ENCODE measurements around the gene IFT80.

Gene IFT80

DNA sequence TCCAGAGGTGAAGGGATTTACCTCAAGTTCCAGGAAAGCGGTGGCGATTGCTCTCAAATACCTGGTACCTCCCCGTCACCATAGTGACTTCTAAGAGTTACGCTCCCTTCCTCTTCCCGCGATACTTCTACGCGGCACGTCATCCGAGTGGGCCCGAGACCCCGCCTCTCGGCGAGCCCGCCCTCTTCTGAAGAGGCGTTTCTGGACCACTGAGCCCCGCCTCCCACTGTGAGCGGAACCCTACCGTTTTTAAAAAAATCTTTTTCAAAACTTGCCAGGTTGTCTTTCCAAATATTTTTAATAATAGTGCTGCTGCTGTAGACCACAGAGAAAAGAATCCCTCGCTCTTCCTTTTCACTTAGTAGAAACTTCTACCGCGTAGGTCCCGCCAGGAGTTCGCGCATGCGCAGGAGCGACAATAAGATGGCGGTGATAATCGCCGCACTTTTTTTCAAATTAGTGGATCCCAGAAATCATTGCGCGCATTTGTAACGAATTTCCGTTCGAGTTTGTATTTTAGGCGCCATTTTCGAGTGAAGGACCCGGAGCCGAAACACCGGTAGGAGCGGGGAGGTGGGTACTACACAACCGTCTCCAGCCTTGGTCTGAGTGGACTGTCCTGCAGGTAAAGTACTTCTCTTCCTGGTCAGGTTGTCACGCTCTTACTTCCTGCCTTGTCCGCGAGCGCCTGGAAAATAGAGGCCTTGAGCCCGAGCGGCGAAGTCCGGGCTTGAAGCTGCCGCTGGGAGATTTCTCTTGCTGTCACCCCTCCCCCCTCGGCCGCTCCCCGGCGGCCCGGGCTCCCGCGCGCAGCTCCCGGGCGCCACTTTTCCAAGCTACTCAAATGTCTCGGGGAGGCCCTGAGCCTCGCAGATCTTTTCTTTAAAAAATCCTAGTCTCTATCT, at the start of gene IFT80, which contains the start of gene SMC4:
TSS of gene IFT80 (minus strand) at position 101 of the 905 bp plus-strand sequence. CDS start 14,625 bp downstream, outside the sequence.
TSS of gene SMC4 (plus strand) at position 526 of the 905 bp plus-strand sequence. CDS start 1,177 bp downstream, outside the sequence.
- DNase-seq: peak; percentile 93 to 97

DNA sequence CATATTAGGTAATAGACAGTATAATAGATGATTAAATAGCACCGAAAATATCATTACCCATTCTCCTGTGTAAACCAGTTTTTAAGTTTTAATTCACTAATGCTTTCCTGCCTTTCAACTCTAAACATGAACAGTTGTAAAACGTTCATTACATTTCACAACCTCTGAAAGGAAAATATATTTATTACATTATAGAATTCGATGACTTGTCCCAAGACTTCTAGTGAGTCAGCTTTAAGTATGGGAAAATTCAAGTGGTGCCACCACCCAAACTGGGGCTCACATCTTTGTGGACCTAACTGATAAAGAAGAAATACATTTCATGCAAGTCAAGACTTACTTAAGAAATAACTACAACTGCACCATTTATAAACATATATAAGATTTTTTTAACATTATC, 48.5 kb upstream of the IFT80 start:
- no peak for DNase-seq

DNA sequence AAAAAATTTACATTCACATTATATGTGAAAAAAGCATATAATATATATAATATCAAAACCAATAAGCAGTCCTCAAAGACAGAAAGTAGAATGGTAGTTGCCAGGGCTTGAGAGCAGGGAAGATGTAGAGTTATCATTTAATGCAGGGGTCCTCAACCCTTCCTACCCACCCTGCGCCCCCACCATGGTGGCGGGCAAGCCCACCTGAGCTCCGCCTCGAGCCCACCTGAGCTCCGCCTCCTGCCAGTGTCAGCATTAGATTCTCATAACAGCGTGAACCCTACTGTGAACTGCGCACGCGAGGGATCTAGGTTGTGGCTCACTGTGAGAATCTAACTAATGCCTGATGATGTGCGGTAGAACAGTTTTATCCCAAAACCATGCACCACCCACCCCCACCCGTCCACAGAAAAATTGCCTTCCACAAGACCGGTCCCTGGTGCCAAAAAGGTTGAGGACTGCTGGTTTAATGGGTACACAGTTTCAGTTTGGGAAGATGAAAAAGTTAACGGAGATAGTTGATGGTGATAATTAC, 47.6 kb upstream of the IFT80 start:
- DNase-seq: no peak

DNA sequence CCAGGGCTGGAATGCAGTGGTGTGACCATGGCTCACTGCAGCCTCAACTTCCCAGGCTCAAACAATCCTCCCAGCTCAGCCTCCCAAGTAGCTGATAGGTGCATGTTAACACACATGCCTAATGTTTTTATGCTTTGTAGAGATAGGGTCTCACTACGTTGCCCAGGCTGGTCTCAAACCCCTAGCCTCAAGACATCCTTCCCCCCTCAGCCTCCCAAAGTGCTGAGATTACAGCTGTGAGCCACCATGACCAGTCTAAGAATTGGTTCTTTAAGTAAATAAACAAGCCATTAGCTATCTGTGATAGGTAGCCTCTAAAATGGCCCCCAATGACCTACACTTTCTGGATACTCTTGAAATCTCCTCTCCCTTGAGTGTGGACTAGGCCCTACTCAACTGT, 46.8 kb upstream of the IFT80 start:
- no peak for DNase-seq

DNA sequence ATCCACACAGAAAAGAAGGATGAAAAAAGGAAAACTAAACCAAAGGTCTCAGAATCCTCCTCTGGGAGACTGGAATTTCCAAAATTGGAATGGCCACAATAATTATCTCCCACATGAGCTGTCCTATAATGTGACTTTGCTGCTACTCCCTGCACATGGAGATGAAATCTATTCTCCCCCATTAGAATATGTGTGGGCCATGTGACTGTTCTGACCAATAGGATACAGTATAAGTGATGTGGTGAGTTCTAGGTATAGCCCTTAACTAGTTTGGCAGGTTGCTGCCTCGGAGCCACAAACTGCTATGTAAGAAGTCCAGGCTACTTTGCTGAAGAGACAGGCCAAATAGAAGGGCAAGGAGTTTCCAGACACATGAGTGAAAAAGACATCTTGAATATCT, 45.4 kb upstream of the IFT80 start:
- DNase-seq: no peak

DNA sequence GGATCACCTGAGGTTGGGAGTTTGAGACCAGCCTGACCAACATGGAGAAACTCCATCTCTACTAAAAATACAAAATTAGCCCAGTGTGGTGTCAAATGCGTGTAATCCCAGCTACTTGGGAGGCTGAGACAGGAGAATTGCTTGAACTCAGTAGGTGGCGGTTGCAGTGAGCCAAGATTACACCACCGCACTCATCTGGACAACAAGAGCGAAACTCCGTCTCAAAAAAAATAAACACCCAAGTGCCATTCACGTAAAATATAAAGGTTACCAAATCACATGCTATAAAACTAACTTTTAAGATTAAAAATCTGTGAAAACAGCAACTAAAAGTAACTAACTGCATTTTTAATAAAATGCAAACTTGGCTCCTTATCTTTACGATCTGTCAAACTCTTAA, 41.7 kb upstream of the IFT80 start:
- no peak for DNase-seq

DNA sequence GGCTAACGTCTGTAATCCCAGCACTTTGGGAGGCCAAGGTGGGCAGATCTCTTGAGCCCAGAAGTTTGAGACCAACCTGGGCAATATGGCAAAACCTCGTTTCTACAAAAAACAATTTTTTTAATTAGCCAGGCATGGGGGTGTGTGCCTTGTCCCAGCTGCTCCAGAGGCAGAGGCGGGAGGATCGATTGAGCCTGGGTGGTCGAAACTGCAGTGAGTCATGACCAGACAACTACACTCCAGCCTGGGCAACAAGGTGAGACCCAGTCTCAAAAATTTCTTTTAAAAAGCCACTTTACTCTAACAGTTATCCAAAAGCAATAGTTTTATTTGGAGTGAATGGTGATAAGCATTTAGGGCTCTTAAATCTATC, 38.0 kb upstream of the IFT80 start:
- no peak for DNase-seq

DNA sequence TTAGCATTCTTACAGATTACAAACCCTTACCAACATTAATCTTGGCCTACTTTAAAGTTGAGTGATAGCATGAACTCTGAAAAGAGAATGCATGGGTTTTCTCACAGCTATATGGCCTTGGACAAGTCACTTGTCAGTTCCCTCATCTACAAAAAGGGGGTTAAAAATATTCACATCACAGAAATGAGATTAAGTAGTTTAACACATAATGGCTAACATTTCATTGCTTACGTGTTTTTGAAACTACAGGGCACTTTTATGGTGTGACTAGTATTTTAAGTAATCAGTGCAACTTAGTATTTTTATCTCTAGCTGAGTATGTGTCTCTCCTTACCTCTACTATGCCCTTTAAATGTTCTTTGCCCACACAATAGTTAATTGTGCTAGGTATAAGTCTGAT, 36.7 kb upstream of the IFT80 start:
- DNase-seq: no peak

DNA sequence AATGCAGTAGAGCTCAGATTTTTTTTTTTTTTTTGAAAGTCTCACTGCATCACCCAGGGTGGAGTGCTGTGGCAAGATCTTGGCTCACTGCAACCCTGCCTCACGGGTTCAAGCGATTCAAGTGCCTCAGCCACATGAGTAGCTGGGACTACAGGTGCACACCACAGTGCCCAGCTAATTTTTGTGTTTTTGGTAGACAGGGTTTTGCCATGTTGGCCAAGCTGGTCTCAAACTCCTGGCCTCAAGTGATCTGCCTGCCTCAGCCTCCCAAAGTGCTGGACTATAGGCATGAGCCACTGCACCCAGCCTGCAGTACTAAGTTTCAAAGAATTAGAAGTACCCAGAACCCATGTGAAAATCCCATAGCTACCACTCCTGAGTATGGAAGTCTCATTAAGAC, 36.1 kb upstream of the IFT80 start:
- DNase-seq: no peak

DNA sequence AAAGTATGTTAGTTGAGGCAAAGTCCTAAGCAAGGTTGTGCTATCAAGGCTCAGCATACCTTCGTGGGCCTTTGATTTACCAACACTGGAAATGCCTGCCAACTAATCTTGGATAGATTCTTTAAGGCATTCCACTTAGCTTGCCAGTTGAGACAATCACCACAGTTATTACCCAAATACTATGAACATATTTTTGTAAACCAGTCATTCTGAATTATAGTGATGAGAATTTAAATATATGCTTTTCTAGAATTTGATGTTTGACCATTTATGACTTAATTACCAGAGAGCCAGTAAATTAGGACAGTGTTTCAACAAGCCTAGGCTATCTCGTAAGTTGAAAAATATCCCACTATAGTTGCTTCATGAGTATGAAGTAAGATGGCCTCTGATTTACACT, 35.0 kb upstream of the IFT80 start:
- DNase-seq: no peak

DNA sequence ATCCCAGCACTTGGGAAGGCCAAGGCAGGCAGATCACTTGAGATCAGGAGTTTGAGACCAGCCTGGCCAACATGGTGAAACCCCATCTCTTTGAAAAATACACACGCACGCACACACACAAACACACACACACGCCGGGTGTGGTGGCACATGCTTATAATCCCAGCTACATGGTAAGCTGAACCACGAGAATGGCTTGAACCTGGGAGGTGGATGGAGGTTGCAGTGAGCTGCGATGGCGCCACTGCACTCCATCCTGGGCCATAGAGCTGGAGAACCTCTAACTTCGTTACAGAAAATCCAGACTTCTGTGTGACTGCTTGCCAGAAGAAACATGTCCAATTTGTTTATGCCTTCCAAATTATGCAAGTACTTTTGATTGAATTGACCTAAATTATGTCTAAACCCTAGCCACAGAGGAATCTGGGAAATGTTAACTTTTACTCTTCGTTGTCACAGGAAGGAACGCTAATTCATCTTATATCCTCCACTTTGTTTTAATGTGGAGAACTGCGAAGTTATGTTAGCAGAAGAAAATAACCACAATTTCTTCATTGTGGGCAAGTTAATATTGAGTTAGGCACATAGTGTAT, 28.9 kb upstream of the IFT80 start:
- DNase-seq: no peak

DNA sequence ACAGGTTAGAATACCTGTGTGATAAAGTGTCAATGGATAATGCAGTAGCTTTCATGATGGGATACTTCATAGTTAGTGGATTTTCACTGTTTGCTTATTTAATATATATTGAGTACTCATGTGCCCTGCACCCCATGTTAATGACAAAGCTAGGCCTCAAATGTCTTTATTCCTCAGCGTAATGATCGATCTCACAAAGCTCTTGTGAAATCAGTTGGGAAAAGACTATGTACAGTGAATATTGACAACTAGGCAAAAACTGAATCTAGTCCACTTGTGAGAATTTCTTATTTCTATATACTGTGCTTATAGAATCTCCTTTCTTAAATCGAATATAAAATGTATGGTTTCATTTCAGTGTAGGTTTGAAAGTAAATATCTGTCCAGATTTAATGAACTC, 18.3 kb upstream of the IFT80 start:
- DNase-seq: no peak

DNA sequence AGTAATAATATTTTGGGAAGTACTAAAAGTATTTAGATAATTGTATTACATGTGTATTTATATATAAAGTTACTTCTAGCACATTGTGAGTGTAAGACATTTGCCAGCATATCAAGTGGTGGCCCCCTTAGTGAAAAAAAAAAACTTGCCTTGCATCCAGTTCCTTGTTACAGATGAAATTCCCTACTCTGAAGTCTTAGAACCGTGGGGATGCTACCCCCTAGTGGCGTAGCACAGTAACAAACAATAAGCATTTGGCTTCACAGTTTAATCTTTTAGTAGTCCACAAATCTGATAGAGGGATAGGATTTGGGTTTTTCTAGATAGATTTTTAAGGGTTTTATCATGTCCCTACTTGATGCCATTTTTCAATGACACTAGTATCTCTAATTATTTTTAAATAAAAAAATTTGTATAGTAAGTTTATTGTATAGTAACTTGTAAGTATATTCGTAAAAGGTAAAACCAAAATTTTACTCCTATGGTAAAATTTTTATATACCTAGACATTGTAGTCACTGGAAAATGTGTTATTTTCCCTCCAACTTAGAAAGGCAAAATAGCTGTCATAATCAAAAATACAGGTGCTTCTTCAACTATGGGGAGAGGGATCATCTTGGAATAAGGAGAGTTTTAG, 14.7 kb upstream of the IFT80 start:
- peak; percentile 61 to 82 for DNase-seq

DNA sequence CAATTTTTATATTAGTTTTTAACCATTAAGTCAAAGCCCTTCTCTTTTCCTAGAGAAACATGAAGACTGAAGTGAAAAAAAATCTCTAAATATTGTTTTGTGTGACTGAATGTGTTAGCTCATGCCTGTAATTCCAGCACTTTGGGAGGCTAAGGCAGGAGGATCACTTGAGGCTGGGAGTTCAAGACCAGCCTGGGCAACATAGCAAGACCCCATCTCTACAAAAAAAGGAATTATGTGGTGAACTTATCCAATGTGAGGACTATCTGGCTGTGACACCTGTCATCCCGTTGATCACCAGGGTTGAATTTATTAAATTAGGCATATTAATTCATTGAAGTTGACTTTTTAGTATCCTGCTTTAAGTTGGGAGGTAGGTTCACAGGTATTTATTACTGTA, 13.5 kb upstream of the IFT80 start:
- DNase-seq: no peak

DNA sequence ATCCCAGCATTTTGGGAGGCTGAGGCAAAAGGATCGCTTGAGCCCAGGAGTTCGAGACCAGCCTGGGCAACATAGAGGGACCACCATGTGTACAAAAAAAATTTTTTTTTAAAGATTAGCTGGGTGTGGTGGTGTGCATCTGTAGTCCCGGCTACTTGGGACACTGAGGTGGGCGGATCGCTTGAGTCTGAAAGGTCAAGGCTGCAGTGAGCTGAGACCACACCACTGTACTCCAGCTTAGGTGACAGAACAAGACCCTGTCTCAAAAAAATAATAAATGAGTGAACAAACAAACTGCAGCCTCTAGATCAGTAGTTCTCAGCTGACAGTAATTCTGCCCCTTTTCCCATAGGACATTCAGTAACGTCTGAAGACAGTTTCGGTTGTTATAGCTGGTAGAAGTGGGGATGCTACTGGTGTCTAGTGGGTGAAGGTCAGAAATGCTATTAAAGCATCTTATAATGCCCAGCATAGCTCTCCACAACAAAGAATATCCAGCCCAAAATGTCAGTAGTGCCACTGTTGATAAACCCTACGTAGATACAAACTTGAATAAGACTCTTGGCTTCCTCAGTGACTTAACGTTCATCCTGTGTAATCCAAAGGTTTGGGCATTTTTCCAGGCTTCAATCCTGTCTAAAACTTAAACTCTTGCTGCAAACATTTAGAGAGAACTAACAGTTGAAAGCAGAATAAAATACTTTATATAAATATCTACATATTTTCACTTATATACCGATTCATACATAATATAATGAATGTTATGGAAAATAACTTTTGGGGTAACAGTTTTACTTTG, 11.0 kb upstream of the IFT80 start:
- DNase-seq: no peak

DNA sequence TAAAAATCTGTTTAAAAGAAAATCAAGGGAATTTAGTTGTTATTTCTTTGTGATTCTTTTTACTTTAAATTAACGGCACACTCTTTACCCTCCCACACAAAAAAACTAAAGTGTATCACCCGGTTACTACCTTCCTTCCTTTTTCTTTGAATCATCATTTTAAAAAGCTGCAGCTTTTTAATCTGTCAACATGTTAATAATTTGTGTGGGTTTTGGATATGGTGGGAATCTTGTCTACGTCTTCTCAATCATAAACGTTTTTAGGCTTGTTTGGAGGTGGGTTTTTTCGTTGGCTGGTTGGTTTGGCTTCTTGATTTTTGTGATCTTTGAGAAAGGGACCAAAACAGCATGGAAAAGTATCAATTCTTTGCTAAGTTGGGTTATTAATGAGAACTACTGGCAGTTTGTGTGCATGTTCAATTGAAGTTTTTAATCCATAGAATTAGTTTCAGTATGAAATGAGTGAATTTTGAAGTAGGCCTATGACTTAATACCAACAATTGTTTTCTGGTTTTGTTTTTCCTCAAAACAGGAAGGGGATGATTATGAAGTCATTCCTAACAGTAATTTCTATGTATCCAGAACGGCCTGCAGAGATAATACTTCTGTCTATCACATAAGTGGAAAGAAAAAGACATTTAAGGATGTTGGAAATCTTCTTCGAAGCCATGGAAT, 4.9 kb upstream of the IFT80 start:
- peak; percentile 13 to 33 for DNase-seq

DNA sequence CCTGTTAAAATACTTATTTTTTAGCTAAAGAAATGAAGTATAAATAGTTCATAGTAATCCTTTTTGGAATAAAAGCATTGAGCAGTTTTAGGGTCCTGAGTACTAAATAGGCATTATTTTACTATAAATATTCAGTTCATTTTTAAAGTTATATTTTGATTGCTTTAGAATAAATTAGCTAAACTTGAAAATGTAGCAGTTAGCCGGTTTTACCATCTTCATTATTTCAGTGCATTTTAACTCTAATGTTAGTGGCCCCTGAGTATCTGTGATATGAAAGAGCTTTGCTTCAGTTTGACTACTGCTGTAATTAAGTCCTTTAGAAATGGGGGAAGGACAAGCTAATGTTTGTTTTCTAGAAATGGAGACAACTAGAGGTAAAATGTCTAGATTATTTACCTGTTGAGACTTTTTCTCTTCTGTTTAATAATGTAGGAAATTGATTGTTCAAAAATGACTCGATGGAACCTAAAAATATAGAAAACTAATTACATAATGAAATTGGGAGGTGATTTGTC, 4.1 kb upstream of the IFT80 start:
- DNase-seq: no peak

DNA sequence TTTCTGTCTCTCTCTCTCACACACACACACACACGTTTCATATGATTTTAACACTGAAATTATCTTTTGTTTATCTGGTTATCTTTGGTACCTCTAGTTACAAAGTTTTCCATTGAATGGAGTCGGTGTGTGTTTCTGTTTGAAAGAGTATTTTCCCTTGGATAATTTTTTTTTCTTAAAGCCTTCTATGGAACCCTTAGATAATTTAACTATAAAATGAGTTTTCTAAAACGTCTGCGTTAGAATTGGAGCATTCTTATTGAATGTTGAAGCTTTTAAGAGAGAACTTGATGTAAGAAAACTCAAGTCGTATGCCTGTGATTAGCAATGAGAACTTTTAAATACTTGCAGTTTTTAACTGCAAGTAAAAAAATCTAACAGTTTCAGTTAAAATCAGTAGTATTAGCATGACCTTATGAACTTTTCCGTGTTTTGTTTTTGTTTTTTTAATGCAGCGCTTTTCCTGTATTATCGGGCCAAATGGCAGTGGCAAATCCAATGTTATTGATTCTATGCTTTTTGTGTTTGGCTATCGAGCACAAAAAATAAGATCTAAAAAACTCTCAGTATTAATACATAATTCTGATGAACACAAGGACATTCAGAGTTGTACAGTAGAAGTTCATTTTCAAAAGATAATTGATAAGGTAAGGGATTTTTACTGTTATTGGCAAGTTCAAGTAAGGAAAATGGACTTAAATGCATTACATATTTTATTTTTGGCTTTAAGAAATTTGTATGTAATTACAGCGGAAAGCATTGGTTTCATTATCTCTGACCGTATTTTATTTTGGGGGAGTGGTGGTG, 3.4 kb upstream of the IFT80 start:
- no peak for DNase-seq

DNA sequence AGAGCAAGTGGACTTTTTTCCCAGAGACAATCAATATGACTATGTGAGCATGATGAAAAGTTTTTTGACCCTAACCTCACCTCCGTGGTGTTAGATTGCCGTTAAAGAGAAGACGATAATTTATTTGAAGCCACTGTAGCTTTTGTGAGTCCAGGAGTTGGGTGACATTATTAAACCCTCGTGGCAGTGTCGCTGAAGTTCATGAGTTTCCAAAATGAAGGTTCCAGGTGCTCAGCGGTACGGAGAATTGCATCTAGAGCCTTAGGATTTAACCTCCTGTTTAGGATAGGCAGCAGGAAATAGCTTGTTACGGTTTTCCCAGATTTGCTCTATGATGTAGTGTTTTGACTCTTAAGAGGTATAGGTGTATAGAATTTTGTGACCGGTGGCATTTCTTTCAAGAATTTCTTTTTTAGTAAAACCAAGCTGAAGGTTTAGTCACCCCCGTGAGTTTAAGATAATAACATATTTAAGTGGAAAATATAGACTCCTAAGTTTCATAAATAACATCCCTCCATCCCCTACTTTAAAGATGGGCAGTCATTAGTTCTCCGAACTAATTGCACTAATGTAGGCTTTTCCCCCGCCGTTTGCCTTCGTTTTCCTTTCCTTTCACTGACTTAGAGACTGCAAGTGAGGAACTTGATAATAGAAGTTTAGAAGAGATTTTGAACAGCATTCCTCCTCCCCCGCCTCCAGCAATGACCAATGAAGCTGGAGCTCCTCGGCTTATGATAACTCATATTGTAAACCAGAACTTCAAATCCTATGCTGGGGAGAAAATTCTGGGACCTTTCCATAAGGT, 2.5 kb upstream of the IFT80 start:
- peak; percentile 45 to 63 for DNase-seq

DNA sequence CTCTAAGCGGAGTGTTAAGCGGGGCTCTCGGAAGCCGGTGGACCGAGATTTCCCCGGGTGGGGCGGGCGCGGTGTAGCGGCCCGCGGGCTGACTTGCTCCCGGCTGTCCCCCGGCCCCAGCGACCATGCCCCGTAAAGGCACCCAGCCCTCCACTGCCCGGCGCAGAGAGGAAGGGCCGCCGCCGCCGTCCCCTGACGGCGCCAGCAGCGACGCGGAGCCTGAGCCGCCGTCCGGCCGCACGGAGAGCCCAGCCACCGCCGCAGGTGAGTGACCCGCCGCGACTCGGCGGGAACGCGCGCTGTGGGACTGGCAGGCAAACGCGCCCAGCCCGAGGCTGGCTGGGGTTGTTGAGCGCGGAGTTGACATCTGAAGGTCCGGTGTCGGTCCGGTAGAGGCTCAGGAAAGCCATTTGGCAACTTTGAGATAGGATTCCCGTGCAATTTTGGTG, 1.7 kb upstream of the IFT80 start:
- peak in 1 of 2 donors; percentile 13 for DNase-seq

All from inflammatory macrophage treated with lipopolysaccharide for 1 hour (primary cell).